CD4-positive, alpha-beta T cell treated with Interleukin-17A for 1 hour (primary cell): ENCODE results near the gene REX1BD.
A peak's percentile ranks its signal among the peaks of the same experiment; 100 is the strongest.
"Not testable (repeated sequence)": the region's sequence is repeated elsewhere in the genome, so short reads cannot be mapped to it uniquely, and the experiment has no call there.

Source experiments
- DNase-seq: peaks from one replicate; pipeline ENCODE4 v3.0.0-alpha.2; 2020

The REX1BD gene

GRCh38 chr19:18580311-18580710 lies 8.3 kb upstream of the REX1BD start:
- no peak for DNase-seq

- DNase-seq: no peak
Observed at GRCh38 chr19:18586306-18586705, 2.3 kb upstream of the REX1BD start.

- no peak for DNase-seq
Observed at GRCh38 chr19:18587561-18587960, 1.0 kb upstream of the REX1BD start.

- no peak for DNase-seq
Observed at GRCh38 chr19:18587962-18588610, 512 bp upstream of the REX1BD start.

- no peak for DNase-seq
Observed at GRCh38 chr19:18589380-18590272, 1.0 kb downstream of the REX1BD start.

- peak; percentile 27 for DNase-seq
Observed at GRCh38 chr19:18590273-18591272, 2.0 kb downstream of the REX1BD start.

GRCh38 chr19:18591735-18592385 lies 3.3 kb downstream of the REX1BD start:
- no peak for DNase-seq

- DNase-seq: not testable (repeated sequence)
Observed at GRCh38 chr19:18592732-18593131, 4.1 kb downstream of the REX1BD start.

GRCh38 chr19:18593367-18594095 lies 4.9 kb downstream of the REX1BD start:
- no peak for DNase-seq

GRCh38 chr19:18594096-18594823 lies 5.7 kb downstream of the REX1BD start:
- DNase-seq: peak; percentile 77

- DNase-seq: no peak
Observed at GRCh38 chr19:18594824-18595373, 6.3 kb downstream of the REX1BD start.

- no peak for DNase-seq
Observed at GRCh38 chr19:18595475-18595874, 6.9 kb downstream of the REX1BD start.

- peak; percentile 31 for DNase-seq
Observed at GRCh38 chr19:18596752-18597157, 8.2 kb downstream of the REX1BD start.

GRCh38 chr19:18597809-18598660 lies 9.4 kb downstream of the REX1BD start:
- no peak for DNase-seq

- DNase-seq: no peak
Observed at GRCh38 chr19:18599485-18599884, 10.9 kb downstream of the REX1BD start.

GRCh38 chr19:18600692-18601397 lies 12.2 kb downstream of the REX1BD start:
- DNase-seq: not testable (repeated sequence)

- DNase-seq: no peak
Observed at GRCh38 chr19:18601875-18602274, 13.3 kb downstream of the REX1BD start.

- DNase-seq: no peak
Observed at GRCh38 chr19:18603255-18603957, 14.8 kb downstream of the REX1BD start.
